ENCODE results near the gene SNX3. TPM values are rescaled to one million over a fixed set of nuclear protein-coding genes. Genes with fewer than 3 reads are reported as not detected.

Gene SNX3
- total RNA-seq, 1 donor from 2014 or later: 245 TPM

DNA sequence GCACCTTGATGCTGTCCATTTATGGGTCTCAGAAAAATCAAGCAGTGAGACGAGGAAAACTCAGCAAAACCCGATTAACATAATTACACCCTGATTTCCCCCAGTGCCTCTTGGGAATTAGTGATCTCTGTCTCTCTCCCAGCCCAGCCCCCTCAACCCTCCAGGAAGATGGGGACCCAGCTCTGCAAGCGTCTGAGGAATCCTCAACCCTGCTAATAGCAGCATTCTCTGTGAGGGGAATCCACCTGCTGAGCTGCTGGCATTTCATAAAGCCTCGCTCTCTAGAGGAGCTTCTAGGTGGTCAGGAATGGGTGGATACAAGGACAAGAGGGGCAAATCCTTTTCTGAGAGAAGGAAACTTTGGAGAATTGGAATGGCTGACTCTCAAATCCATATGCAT lies 81.1 kb downstream of the SNX3 start:
- TF ChIP-seq, protein P1, sequence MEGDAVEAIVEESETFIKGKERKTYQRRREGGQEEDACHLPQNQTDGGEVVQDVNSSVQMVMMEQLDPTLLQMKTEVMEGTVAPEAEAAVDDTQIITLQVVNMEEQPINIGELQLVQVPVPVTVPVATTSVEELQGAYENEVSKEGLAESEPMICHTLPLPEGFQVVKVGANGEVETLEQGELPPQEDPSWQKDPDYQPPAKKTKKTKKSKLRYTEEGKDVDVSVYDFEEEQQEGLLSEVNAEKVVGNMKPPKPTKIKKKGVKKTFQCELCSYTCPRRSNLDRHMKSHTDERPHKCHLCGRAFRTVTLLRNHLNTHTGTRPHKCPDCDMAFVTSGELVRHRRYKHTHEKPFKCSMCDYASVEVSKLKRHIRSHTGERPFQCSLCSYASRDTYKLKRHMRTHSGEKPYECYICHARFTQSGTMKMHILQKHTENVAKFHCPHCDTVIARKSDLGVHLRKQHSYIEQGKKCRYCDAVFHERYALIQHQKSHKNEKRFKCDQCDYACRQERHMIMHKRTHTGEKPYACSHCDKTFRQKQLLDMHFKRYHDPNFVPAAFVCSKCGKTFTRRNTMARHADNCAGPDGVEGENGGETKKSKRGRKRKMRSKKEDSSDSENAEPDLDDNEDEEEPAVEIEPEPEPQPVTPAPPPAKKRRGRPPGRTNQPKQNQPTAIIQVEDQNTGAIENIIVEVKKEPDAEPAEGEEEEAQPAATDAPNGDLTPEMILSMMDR (IDR thresholded peaks at IDR 0.05; ENCODE audit: borderline replicate concordance): no peak
- Histone ChIP-seq H3K4me1 (peaks cover 17% of the 10 kb centered on the region), H3K36me3 (no peaks in the 10 kb centered on the region), H3K9me3 (replicated peaks) (no peaks in the 10 kb centered on the region), H3K27ac (replicated peaks) (no peak overlapping the region), H3K27me3 (ENCODE audit: low read depth) (peaks cover 96% of the 10 kb centered on the region), H3K4me3 (no peak overlapping the region)
- intact Hi-C loops (cut with micrococcal nuclease): no loop called here
- no peak for DNase-seq

GRCh38 chr6:108176281-108177089 lies 84.4 kb downstream of the SNX3 start:
- no peak for DNase-seq
- no peak overlapping the region for H3K27ac ChIP-seq (replicated peaks)
- H3K9me3 ChIP-seq (replicated peaks): no peaks in the 10 kb centered on the region
- H3K27me3 ChIP-seq (ENCODE audit: low read depth): peaks cover 99% of the 10 kb centered on the region
- H3K36me3 ChIP-seq: no peaks in the 10 kb centered on the region
- H3K4me3 ChIP-seq: peak overlapping the region; percentile 42
- TF ChIP-seq, protein P1 (IDR thresholded peaks at IDR 0.05; ENCODE audit: borderline replicate concordance): no peak
- intact Hi-C loops (cut with micrococcal nuclease): no loop called here
- H3K4me1 ChIP-seq: peaks cover 22% of the 10 kb centered on the region

- Histone ChIP-seq H3K36me3 (no peaks in the 10 kb centered on the region), H3K27me3 (ENCODE audit: low read depth) (peaks cover 99% of the 10 kb centered on the region), H3K4me3 (peak overlapping the region; percentile 42), H3K9me3 (replicated peaks) (no peaks in the 10 kb centered on the region), H3K27ac (replicated peaks) (no peak overlapping the region), H3K4me1 (peaks cover 27% of the 10 kb centered on the region)
- TF ChIP-seq, protein P1 (IDR thresholded peaks at IDR 0.05; ENCODE audit: borderline replicate concordance): no peak
- intact Hi-C loops (cut with micrococcal nuclease): no loop called here
- no peak for DNase-seq
Measured at GRCh38 chr6:108175592-108176279, 85.1 kb downstream of the SNX3 start.

- intact Hi-C loops (cut with micrococcal nuclease): no loop called here
- peaks cover 31% of the 10 kb centered on the region for H3K4me1 ChIP-seq
- H3K27me3 ChIP-seq (ENCODE audit: low read depth): peaks cover 99% of the 10 kb centered on the region
- TF ChIP-seq, protein P1 (IDR thresholded peaks at IDR 0.05; ENCODE audit: borderline replicate concordance): no peak
- peak overlapping the region; percentile 42 for H3K4me3 ChIP-seq
- H3K36me3 ChIP-seq: no peaks in the 10 kb centered on the region
- no peak overlapping the region for H3K27ac ChIP-seq (replicated peaks)
- no peak for DNase-seq
- no peaks in the 10 kb centered on the region for H3K9me3 ChIP-seq (replicated peaks)
Measured at GRCh38 chr6:108175176-108175591, 85.7 kb downstream of the SNX3 start.

- Histone ChIP-seq H3K36me3 (no peaks in the 10 kb centered on the region), H3K4me3 (peak overlapping the region; percentile 42), H3K27me3 (ENCODE audit: low read depth) (peaks cover 99% of the 10 kb centered on the region), H3K4me1 (peaks cover 36% of the 10 kb centered on the region), H3K27ac (replicated peaks) (no peak overlapping the region), H3K9me3 (replicated peaks) (no peaks in the 10 kb centered on the region)
- TF ChIP-seq, protein P1 (IDR thresholded peaks at IDR 0.05; ENCODE audit: borderline replicate concordance): no peak
- DNase-seq: no peak
- intact Hi-C loops (cut with micrococcal nuclease): no loop called here
Measured at GRCh38 chr6:108174371-108175175, 86.3 kb downstream of the SNX3 start.

Measured in left ventricle myocardium inferior (tissue), 1 donor.